GM21526 (cell line): ENCODE data around the gene MORN3.
"Not testable (repeated sequence)": the region's sequence is repeated elsewhere in the genome, so short reads cannot be mapped to it uniquely, and the experiment has no call there.

ENCODE experiments used
- ATAC-seq: cut with Tn5 transposase; IDR thresholded peaks from one replicate; pipeline ENCODE4 v1.9.1; 2021; ENCODE audit warnings: moderate library complexity; ENCODE audit not compliant: unreplicated experiment, low FRiP score

The MORN3 gene

DNA sequence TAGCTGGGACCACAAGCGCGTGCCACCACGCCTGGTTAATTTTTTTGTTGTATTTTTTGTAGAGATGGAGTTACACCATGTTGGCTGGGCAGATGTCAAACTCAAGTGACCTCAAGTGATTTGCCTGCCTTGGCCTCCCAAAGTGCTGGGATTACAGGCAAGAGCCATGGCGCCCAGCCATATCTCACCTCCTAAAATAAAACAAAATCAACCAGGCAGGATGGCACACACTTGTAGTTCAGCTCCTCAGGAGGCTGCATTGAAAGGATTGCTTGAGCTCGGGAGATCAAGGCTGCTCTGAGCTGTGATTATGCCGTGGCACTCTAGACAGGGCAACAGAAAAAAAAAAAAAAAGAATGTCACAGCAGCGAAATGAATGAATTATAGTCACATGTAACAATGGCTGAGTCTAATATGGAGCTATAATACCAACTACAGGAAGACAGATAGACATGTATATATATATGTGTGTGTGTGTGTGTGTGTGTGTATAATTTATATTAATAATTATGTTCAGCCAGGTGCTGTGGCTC lies 23.8 kb upstream of the MORN3 start:
- no peak for ATAC-seq

GRCh38 chr12:121692744-121693143 lies 23.3 kb upstream of the MORN3 start:
- ATAC-seq, result not testable (repeated sequence)

- ATAC-seq, result no peak
These were observed 20.0 kb upstream of the MORN3 start for GRCh38 chr12:121689430-121689829.

DNA sequence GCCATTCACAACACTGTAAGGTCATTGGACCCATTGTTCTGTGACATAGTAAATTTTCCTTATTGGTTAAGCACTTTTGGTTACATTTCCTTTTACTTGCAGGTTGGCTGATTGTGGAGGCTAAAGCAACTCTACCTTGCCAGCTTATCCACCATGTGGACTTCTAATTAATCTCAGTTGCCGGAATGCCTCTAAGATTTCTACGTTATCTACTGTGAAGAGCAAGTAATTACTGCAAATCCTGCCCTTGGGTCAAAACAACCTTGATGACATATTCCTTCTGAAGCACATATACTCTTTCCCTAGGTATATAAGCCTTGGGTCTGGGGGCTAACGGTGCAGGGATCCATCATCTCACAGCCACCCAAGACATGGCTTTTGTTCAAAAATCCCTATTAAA lies 19.5 kb upstream of the MORN3 start:
- ATAC-seq, result no peak

GRCh38 chr12:121679661-121680197 lies 10.3 kb upstream of the MORN3 start:
- ATAC-seq, result not testable (repeated sequence)

GRCh38 chr12:121678716-121679300 lies 9.4 kb upstream of the MORN3 start:
- ATAC-seq, result no peak

DNA sequence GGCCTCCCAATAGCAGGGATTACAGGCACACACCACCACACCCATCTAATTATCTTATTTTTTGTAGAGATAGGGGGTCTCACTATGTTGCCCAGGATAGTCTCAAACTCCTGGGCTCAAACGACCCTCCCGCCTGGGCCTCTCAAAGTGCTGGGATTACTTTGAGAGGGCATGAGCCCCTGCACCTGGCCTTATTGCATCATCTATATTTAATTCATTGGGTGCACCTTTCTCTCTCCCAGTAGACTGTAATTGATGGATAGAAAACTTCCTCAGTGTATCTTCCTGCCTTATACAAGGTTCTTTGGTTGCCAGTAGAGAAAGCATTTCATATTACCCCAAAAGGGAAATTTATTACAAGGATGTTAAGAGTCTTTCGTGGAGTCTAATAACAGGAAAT lies 8.9 kb upstream of the MORN3 start:
- no peak for ATAC-seq

DNA sequence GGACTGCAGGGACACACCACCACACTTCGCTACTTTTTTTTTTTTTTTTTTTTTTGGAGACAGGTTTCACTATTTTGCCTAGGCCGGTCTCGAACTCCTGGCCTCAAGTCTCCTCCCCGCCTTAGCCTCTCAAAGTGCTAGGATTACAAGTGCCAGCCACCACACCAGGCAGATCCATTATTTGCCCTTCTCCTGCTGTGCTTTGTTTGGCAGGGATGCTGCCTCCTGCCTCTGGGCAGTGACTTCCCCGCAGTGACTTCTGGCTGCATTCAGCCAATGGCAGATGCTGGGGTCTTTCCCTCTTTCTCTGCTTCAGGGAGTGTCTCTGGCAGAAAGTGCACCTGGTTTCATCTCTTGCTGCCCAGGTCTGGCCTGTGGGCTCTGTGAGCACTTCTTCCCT lies 6.7 kb upstream of the MORN3 start:
- ATAC-seq, result no peak

GRCh38 chr12:121673013-121673511 lies 3.6 kb upstream of the MORN3 start:
- no peak for ATAC-seq

- ATAC-seq, result no peak
These were observed 519 bp downstream of the MORN3 start for GRCh38 chr12:121668750-121669520.

DNA sequence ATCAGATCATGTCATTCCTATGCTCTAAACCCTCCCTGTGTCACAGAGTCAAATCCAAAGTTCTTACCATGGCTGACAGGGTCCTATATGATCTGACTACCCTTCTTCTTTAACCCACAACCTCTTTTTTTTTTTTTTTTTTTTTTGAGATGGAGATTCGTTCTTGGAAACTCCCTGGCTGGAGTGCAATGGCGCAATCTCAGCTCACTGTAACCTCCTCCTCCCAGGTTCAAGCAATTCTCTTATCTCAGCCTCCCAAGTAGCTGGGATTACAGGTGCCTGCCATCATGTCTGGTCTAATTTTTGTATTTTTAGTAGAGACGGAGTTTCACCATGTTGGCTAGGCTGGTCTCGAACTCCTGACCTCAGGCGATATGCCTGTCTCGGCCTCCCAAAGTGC lies 2.6 kb downstream of the MORN3 start:
- ATAC-seq, result not testable (repeated sequence)

DNA sequence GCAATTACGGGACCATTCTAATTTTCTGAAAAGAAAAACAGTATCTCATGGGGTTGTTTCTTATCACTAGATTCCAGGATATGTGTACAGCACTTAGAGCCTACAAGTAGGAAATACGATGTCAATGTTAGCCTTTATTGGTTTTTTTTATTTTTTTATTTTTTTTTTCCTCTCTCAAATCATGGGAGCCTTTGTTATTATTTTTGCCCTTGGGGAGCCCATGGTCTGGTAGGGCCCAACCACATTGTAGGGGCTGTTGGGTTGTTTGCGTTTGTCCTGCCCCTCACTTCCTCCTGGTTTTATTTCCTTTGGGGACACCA lies 5.9 kb downstream of the MORN3 start:
- ATAC-seq, result no peak

DNA sequence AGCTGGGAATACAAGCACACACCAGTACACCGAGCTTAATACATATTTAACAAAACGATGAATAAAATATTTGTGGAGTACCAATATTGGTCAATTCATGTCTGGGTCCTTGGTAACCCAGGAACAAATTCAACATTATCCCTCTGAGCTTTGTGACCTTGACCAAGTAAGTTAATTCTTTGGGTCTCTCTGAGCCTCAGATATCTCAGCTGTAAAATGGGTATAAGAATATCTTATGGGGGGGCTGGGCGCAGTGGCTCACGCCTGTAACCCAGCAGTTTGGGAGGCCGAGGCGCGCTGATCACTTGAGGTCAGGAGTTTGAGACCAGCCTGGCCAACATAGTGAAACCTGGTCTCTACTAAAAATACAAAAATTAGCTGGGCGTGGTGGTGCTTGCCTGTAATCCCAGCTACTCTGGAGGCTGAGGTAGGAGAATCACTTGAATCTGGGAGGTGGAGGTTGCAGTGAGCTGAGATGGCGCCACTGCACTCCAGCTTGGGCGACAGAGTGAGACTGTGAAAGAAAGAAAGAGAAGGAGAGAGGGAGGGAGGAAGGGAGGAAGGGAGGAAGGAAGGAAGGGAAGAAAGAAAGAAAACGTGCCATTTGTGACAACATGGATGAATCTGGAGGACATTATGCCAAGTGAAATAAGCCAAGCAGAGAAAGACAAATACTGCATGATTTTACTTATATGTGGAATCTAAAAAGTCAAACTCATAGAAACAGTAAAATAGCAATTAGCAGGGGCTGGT lies 7.9 kb downstream of the MORN3 start:
- ATAC-seq, result not testable (repeated sequence)

- no peak for ATAC-seq
These were observed 12.0 kb downstream of the MORN3 start for GRCh38 chr12:121657305-121658008.

GRCh38 chr12:121656122-121656521 lies 13.3 kb downstream of the MORN3 start:
- no peak for ATAC-seq

- ATAC-seq, result no peak
These were observed 15.5 kb downstream of the MORN3 start for GRCh38 chr12:121653999-121654398.

DNA sequence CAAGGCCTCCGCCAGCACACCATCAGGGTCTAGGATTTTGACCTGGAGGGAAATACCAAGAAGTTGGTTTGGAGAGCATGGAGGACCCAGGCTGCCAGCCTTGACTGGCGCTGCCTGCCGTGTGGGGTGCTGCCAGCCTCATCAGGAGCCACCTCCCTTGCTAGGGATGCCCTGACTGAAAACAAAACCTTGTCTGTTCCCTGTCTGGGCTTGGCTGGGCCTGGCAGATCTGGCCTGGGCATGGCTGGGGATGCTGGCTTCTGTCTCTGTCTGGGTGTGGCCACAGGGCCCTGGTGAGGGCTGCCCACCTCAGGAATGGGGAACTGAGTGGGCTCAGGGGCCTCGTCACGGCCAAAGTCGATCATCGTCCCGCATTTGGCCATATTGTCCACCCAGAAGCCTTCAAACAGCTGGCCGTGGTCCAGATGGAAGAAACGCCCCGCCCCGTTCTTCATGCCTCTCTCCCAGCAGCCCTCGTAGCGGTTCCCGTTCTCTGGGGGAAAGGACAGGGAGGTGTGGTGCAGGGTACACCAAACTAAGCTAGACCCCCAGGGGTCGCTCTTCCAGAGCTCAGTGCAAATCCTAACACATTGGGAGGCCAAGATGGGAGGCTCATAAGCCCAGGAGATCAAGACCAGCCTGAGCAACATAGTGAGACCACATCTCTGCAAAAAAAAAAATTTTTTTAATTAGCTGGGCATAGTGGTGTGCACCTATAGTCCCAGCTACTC lies 16.5 kb downstream of the MORN3 start:
- no peak for ATAC-seq

DNA sequence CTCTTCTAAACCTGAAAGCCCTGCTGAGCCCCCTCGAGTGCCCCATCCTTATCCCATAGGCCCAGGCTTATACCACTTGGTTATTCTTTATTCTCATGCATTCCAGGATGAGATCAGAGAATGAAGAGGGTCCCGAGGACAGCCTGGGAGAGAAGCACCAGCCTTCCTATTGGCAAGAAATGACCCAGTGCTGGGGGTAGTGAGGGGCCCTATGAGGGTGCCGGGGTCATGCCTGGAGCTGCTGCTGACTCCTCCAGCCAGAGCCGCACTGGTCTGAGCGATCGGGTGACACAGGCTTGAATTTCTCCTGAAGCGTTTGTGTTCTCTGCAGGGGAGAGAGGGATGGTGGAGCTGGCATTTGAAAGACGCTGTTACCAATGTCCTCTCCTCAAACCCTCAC lies 18.1 kb downstream of the MORN3 start:
- no peak for ATAC-seq

DNA sequence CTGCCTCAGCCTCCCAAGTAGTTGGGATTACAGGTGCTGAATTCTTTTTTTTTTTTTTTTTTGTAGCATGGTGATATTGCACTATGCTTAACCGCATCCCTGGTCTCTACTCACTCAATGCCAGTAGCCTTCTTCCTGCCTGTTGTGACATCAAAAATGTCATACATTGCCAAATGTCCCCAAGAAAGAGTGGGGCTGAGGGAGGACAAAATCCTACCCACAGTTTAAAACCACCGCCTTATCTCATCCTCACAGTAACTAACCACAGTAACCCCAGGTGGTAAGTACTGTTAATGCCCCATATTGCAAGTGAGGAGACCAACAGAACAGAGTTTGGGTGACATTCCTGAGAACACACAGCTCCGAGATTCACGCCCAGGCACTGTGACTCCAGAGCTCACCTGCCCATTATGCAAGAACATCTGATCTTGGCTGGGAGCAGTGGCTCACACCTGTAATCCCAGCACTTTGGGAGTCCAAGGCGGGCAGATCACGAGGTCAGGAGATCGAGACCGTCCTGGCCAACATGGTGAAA lies 19.6 kb downstream of the MORN3 start:
- no peak for ATAC-seq

DNA sequence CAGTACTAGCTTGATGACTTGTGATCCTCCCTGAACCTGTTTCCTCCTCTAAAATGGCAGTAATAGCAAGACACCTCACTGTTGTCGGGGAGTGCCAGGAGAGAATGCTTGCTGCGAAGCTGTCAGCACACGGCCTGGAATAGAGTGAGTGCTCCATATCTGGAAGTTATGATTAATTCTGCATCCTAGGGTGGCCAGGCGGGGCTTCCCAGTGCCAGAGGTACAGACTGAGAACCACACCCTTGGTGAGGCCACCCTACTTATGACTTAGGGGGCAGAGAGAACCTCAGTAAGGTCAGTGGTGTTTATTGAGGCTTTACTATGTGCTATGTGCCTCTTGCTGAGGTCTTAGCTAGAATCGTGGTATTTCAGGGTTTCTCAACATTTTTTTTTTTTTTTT lies 20.1 kb downstream of the MORN3 start:
- no peak for ATAC-seq
